Measurements from ENCODE around the gene R3HDM4.

Gene R3HDM4

GRCh38 chr19:929891-930258 lies 16.9 kb upstream of the R3HDM4 start:
- no peak for DNase-seq

- no peak for DNase-seq
Measured at GRCh38 chr19:929203-929890, 16.3 kb upstream of the R3HDM4 start.

GRCh38 chr19:928471-929202 lies 15.6 kb upstream of the R3HDM4 start:
- DNase-seq: no peak

- no peak for DNase-seq
Measured at GRCh38 chr19:927780-928401, 14.9 kb upstream of the R3HDM4 start.

- no peak for DNase-seq
Measured at GRCh38 chr19:927351-927779, 14.3 kb upstream of the R3HDM4 start.

GRCh38 chr19:926589-927350 lies 13.8 kb upstream of the R3HDM4 start:
- DNase-seq: no peak

GRCh38 chr19:926323-926588 lies 13.2 kb upstream of the R3HDM4 start:
- DNase-seq: no peak

- peak; percentile 61 for DNase-seq
Measured at GRCh38 chr19:925526-926322, 12.7 kb upstream of the R3HDM4 start, which contains the start of gene ARID3A. Gene ARID3A, plus strand, starts transcription at chr19:926035. Its CDS starts 3,494 bp downstream, at chr19:929529.

- no peak for DNase-seq
Measured at GRCh38 chr19:925087-925525, 12.1 kb upstream of the R3HDM4 start.

GRCh38 chr19:924553-925086 lies 11.6 kb upstream of the R3HDM4 start:
- DNase-seq: no peak

GRCh38 chr19:920051-920864 lies 7.2 kb upstream of the R3HDM4 start:
- peak; percentile 64 for DNase-seq

GRCh38 chr19:919199-920050 lies 6.4 kb upstream of the R3HDM4 start:
- DNase-seq: no peak

GRCh38 chr19:918481-919198 lies 5.6 kb upstream of the R3HDM4 start:
- no peak for DNase-seq

- no peak for DNase-seq
Measured at GRCh38 chr19:918152-918437, 5.1 kb upstream of the R3HDM4 start.

GRCh38 chr19:917323-918151 lies 4.5 kb upstream of the R3HDM4 start, which contains the start of gene KISS1R:
Gene KISS1R, plus strand, starts transcription at chr19:917333. Its CDS starts 170 bp downstream, at chr19:917503.
- no peak for DNase-seq

- DNase-seq: no peak
Measured at GRCh38 chr19:916645-917322, 3.8 kb upstream of the R3HDM4 start.

GRCh38 chr19:912181-913079 lies 589 bp downstream of the R3HDM4 start:
- DNase-seq: no peak
